ENCODE data around the gene LTB4R.
A peak's percentile ranks its signal among the peaks of the same experiment; 100 is the strongest.

The LTB4R gene, protein sequence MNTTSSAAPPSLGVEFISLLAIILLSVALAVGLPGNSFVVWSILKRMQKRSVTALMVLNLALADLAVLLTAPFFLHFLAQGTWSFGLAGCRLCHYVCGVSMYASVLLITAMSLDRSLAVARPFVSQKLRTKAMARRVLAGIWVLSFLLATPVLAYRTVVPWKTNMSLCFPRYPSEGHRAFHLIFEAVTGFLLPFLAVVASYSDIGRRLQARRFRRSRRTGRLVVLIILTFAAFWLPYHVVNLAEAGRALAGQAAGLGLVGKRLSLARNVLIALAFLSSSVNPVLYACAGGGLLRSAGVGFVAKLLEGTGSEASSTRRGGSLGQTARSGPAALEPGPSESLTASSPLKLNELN

GRCh38 chr14:24310646-24311604 lies at the start of gene LTB4R:
Gene LTB4R, plus strand, starts transcription at chr14:24311502. Its CDS starts 4,150 bp downstream, at chr14:24315652.
- peak; percentile 77 for DNase-seq

GRCh38 chr14:24261969-24262327 lies 49.4 kb upstream of the LTB4R start:
- DNase-seq, result no peak

DNA sequence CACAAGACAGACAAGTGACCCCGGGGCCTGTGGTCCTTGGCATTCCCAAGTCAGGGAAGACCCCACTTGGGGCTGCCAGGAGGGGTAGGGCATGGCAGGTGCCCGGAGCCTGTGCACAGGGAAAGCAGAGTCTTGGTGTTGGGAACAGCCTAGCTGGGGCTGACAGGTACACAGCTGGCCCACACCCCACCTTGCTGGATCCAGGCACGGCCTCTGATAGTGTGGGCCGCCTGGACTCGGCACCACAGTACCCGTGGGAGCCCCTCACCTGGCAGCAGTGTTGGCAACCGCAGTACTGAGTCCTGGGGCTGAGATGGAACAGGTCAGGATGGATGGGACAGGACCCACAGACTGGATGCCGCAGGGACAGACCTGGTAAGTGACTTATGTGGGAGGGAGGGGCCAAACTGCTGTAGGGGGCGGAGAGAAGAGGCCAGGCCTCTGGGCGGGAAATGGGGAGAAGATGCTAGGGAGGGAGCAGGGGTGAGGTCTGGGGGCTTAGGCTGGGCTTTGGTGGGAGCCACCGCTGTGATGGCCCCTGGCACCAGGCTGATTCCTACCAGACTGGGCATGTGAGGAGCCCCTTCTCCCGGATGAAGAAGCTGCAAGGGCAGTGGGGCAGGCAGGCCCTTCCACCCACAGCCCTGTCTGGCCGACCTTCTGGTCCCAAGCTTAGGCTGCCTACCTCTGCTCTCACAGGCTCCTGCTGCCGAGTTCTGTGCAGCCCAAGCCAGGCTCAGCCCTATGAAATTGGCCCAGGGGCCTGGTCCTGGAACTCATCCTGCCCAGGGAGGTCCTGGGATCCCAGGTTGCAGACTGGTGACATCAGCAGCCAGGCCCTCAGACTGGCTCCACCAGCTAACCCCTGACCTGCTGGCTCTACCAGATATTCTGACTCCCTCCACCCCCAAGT lies 48.2 kb upstream of the LTB4R start, which contains the start of gene TGM1:
Gene TGM1 (minus strand): TSS at position 357 of the 913 bp plus-strand sequence. CDS start 825 bp downstream, outside the sequence.
- DNase-seq, result peak; percentile 35

GRCh38 chr14:24263848-24264247 lies 47.5 kb upstream of the LTB4R start:
- DNase-seq, result no peak

- no peak for DNase-seq
These were observed 47.0 kb upstream of the LTB4R start for GRCh38 chr14:24264298-24264697.

GRCh38 chr14:24266344-24267244 lies 44.7 kb upstream of the LTB4R start:
- no peak for DNase-seq

DNA sequence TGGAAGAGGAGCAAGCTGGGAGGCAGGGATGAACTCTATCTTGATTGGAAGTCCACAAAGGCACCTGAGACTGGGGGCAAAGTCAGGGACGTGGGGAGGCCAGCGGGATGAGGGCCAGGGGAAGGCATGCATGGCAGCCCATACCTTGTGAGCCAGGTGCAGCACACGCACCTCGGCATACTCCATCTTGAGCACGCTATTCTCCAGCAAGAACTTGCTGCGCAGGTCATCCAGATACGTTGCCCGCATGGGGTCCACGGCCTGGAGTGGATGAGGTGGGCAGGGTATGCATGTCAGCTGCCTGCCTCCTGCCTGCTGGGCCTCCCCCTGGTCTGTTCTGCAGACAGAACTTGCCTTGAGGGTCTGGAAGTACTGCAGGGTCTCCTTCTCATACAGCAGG lies 43.8 kb upstream of the LTB4R start:
- DNase-seq, result no peak

GRCh38 chr14:24268225-24268624 lies 43.1 kb upstream of the LTB4R start:
- no peak for DNase-seq

DNA sequence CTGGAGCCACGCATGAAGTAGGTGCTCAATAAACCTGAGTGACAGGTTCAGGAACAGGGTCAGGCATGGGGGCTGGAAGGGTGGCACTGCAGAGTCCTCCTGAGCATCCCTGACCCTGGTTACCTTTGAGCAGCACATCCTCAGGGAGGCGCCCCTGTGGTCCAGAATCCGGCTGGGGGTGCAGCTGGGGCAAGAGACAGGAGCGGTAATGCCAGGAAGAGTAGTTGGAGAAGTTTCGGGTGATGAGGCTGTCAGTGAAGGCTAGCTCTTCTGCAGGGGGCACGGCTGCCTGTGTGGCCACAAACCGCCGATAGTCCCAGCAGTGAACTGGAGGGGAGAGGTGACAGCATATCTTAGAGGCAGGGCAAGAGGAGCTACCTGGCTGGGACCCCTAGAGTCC lies 41.9 kb upstream of the LTB4R start:
- DNase-seq, result no peak

- DNase-seq, result no peak
These were observed 41.3 kb upstream of the LTB4R start for GRCh38 chr14:24269910-24270536.

GRCh38 chr14:24270537-24271133 lies 40.7 kb upstream of the LTB4R start:
- no peak for DNase-seq

GRCh38 chr14:24271134-24271833 lies 40.0 kb upstream of the LTB4R start, which contains the start of gene RABGGTA:
Gene RABGGTA, minus strand, starts transcription at chr14:24271597. Its CDS starts 482 bp downstream, at chr14:24271115.
- DNase-seq, result peak; percentile 82

GRCh38 chr14:24271834-24272263 lies 39.5 kb upstream of the LTB4R start:
- DNase-seq, result no peak

DNA sequence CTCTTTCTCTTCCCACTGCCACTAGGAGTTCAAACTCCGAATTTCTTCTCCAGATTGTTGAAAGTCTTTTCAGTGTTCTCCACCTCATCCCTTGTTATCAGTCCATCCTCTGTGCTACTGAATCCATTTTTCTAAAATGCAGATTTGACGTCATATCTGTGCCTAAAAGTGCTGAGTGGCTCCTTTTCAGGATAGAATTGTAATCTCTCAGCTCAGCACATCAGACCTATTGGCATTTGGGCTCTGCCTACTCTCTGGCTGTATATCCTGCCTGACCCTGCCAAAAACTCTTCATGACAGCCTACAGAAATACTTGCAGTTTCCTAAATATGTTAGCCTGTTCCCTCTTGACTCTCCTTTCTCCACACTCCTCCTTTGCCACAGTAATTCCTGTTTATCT lies 38.8 kb upstream of the LTB4R start:
- DNase-seq, result no peak

- DNase-seq, result no peak
These were observed 37.8 kb upstream of the LTB4R start for GRCh38 chr14:24273422-24273998.

DNA sequence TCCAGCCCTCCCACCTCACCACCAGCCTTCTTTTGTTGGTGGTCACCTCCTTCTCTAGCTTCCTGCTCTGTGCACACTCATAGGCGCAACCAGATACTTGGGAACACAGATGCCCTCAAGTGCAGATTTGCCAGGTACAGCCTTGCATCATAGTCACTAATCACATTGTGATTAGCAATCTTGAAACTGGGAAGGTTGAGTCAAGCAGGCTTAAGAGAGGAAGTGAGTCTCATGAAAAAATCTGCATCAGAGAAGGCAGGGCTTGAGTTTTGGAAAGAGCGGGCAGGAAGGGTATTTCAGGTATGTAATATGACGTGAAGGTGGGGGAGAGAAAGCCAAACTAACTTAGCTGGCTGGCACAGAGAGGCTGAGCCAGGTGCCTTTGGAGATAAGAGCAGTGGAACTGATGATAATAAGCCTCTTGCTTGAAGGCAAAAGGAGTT lies 37.2 kb upstream of the LTB4R start:
- no peak for DNase-seq

DNA sequence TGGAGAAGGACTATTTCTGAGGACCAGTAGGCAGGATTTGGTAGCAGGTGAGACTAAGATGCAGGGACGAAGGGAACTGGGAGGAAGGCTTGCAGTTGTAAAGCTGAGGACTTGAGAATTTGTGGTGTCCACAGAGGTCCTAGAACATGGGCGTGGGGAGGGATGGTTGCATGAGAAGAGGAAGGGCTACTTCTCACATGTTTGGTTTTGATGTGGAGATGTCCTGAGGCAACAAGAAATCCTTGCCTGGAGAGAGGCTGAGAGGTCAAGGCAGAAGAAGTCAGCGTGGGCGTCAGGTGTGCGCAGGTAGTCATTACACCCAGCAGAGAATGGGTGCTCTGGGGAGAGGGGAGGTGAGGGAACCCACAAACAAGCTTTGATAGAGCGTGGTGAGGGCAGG lies 34.2 kb upstream of the LTB4R start:
- no peak for DNase-seq

- DNase-seq, result no peak
These were observed 33.5 kb upstream of the LTB4R start for GRCh38 chr14:24277606-24278321.

DNA sequence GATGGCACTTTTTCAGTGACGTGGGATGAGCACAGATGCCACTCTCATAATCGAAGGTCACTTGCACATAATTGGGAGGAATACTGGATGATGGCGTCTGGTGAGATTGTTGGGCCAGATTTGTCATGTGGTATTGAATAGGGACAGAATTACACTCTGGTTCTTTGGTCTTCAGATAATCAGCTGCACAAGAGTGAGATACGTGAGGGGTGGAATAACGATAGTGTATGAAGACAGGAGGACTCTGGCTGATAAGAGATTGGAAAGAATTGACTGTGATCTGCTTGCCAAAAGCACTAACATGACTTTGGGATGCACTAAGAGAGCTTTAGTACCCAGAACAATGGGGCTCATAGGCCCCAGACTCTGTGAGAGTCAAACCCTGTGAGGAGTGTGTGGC lies 32.9 kb upstream of the LTB4R start:
- DNase-seq, result no peak
